ENCODE data around the gene REELD1. TPM values are rescaled to one million over a fixed set of nuclear protein-coding genes. Genes with fewer than 3 reads are reported as not detected.

REELD1 gene
- total RNA-seq, 1 donor, result not detected

DNA sequence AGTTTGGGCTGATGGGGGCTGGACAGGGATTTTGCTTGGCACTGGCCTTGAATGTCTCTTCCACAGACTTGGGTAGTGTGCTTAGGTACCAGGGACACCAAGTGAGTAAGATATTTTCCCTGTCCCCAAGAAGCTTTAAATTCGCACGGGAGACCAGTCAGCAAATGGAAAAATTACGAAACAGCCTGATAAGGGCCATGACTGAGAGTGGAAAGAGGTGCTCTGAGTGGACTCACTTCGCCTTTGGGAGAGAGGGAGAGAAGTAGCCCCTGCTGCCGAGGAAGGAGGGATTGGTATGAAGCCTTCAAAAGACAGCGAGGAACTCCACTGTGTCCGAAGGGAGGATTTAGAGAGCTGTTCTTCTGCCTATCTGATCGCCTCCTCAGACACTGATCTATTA lies 36.2 kb upstream of the REELD1 start:
- DNase-seq (ENCODE audit: low read depth), result no peak
- TF ChIP-seq, protein P1, sequence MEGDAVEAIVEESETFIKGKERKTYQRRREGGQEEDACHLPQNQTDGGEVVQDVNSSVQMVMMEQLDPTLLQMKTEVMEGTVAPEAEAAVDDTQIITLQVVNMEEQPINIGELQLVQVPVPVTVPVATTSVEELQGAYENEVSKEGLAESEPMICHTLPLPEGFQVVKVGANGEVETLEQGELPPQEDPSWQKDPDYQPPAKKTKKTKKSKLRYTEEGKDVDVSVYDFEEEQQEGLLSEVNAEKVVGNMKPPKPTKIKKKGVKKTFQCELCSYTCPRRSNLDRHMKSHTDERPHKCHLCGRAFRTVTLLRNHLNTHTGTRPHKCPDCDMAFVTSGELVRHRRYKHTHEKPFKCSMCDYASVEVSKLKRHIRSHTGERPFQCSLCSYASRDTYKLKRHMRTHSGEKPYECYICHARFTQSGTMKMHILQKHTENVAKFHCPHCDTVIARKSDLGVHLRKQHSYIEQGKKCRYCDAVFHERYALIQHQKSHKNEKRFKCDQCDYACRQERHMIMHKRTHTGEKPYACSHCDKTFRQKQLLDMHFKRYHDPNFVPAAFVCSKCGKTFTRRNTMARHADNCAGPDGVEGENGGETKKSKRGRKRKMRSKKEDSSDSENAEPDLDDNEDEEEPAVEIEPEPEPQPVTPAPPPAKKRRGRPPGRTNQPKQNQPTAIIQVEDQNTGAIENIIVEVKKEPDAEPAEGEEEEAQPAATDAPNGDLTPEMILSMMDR (IDR thresholded peaks at IDR 0.05; ENCODE audit: insufficient read depth, low read length), result no peak
- H3K4me3 ChIP-seq (ENCODE audit: low read depth, low read length), result no peak overlapping the region

- TF ChIP-seq, protein P1 (IDR thresholded peaks at IDR 0.05; ENCODE audit: insufficient read depth, low read length), result no peak
- peak; percentile 24 for DNase-seq (ENCODE audit: low read depth)
- no peak overlapping the region for H3K4me3 ChIP-seq (ENCODE audit: low read depth, low read length)
These were observed 34.5 kb upstream of the REELD1 start for GRCh38 chr4:146179784-146180370.

DNA sequence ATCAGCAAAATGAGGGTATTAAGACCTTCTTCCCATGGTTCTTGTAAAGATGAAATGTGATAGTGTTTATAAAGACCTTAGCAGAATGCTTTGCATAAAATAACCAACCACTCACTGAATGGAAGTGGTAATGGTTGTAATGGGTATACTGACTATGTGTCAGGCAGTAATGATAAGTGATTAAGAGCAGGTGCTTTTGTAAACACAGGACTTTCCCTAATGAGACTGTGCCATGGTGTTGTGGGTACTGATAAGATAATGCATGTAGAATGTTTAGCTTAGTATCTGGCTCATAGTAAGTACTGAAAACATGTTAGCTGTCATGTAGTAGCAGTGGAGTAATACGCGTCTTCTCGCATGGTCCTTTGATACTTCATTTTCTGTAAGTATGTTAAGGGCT lies 31.9 kb upstream of the REELD1 start:
- TF ChIP-seq, protein P1 (IDR thresholded peaks at IDR 0.05; ENCODE audit: insufficient read depth, low read length), result no peak
- DNase-seq (ENCODE audit: low read depth), result no peak

DNA sequence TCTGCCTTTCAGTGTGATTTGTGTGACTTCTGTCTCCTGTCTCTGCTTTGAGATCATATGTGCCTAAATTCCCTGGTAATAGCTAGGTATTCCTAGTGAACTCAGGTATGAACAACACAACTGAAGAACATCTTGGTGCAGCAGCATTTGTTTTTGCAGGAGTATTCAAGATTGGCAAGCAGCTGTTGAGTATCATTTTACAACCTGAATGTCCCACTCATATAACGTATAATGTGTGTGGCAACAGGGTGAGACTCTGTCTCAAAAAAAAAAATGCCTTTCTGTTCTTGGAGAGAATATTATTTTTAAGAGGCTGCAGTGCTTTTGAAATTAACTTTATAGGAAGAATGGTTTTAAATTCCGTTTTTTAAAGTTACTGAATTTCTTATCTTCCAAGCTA lies 31.1 kb upstream of the REELD1 start:
- DNase-seq (ENCODE audit: low read depth), result no peak
- TF ChIP-seq, protein P1 (IDR thresholded peaks at IDR 0.05; ENCODE audit: insufficient read depth, low read length), result no peak
- H3K4me3 ChIP-seq (ENCODE audit: low read depth, low read length), result no peak overlapping the region

More for the DNA sequence above, 31.9 kb upstream of the REELD1 start:
- H3K4me3 ChIP-seq (ENCODE audit: low read depth, low read length), result no peak overlapping the region

DNA sequence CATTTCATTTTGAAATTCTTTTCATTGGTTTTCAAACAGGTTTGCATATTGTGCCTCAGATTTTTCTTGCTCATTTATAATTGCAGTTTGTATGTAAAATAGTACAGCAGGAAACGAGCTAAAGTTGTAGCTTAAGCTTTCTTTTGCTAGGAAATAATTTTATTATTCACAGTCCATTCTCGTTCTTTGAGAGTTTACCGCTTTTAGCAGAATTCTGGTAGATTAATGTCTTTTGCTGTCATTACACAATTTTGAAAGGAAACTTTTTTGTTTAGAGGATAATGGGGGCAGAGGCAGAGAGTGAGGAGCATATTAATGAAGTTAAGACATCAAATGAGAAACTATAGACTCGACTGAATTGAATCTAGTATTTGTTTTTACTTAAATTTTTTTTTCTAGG lies 28.3 kb upstream of the REELD1 start:
- TF ChIP-seq, protein P1 (IDR thresholded peaks at IDR 0.05; ENCODE audit: insufficient read depth, low read length), result no peak
- DNase-seq (ENCODE audit: low read depth), result no peak
- no peak overlapping the region for H3K4me3 ChIP-seq (ENCODE audit: low read depth, low read length)

- no peak overlapping the region for H3K4me3 ChIP-seq (ENCODE audit: low read depth, low read length)
- DNase-seq (ENCODE audit: low read depth), result no peak
- TF ChIP-seq, protein P1 (IDR thresholded peaks at IDR 0.05; ENCODE audit: insufficient read depth, low read length), result no peak
These were observed 27.7 kb upstream of the REELD1 start for GRCh38 chr4:146186596-146186995.

DNA sequence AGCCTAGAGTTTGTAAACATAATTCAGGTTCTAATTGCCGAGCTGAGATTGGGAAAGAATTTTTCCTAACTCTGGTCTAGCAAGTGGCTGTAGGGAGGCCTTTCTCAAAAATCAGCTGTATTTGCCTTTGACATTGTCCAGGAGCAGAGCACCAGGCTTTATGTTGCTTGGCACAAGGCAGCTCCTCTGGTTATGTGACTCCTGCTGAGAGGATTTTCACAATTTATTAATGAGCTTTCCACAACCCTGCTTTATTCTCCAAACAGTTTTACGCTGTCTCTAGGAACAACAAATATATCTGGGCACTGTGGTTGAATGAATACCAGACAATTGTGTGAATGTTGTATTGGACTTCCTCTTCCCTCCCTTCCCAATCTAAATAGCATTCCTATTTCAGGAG lies 23.9 kb upstream of the REELD1 start:
- TF ChIP-seq, protein P1 (IDR thresholded peaks at IDR 0.05; ENCODE audit: insufficient read depth, low read length), result no peak
- no peak overlapping the region for H3K4me3 ChIP-seq (ENCODE audit: low read depth, low read length)
- DNase-seq (ENCODE audit: low read depth), result no peak

All from fibroblast of the aortic adventitia (primary cell).